Skeletal muscle cell (primary cell): ENCODE results near the gene SYT5.

ENCODE experiments used
- DNase-seq: peaks from one replicate; pipeline ENCODE4 v3.0.0-alpha.2; 2010; ENCODE audit warnings: low read depth
- H3K4me3 ChIP-seq: 2 replicates; pipeline ENCODE4 v1.5.1; 2011; ENCODE audit warnings: low read depth, mild to moderate bottlenecking, control low read depth, low read length, moderate library complexity

Gene SYT5

GRCh38 chr19:55153652-55154264 lies 26.3 kb downstream of the SYT5 start:
- DNase-seq, result no peak
- no peak overlapping the region for H3K4me3 ChIP-seq

GRCh38 chr19:55152017-55152416 lies 28.1 kb downstream of the SYT5 start:
- DNase-seq, result no peak
- no peak overlapping the region for H3K4me3 ChIP-seq

GRCh38 chr19:55149078-55150003 lies 30.7 kb downstream of the SYT5 start, which contains the start of gene TNNT1:
TSS of gene TNNT1 (minus strand) at chr19:55149206. CDS start at chr19:55147157, 2,049 bp downstream.
- DNase-seq, result no peak
- H3K4me3 ChIP-seq, result peak within 1 kb of the TSS; percentile 36

GRCh38 chr19:55147545-55148251 lies 32.4 kb downstream of the SYT5 start:
- H3K4me3 ChIP-seq, result peak overlapping the region; percentile 36

GRCh38 chr19:55146705-55147273 lies 33.3 kb downstream of the SYT5 start:
- H3K4me3 ChIP-seq, result peak overlapping the region; percentile 40

More at GRCh38 chr19:55147545-55148251, 32.4 kb downstream of the SYT5 start:
- DNase-seq, result no peak

GRCh38 chr19:55146078-55146704 lies 33.9 kb downstream of the SYT5 start:
- H3K4me3 ChIP-seq, result peak overlapping the region; percentile 40
- DNase-seq, result no peak

More at GRCh38 chr19:55146705-55147273, 33.3 kb downstream of the SYT5 start:
- DNase-seq, result no peak

- H3K4me3 ChIP-seq, result no peak overlapping the region
- no peak for DNase-seq
Observed at GRCh38 chr19:55145232-55145631, 34.9 kb downstream of the SYT5 start.

GRCh38 chr19:55141696-55142095 lies 38.4 kb downstream of the SYT5 start:
- H3K4me3 ChIP-seq, result no peak overlapping the region
- DNase-seq, result no peak

- DNase-seq, result no peak
- H3K4me3 ChIP-seq, result no peak overlapping the region
Observed at GRCh38 chr19:55137915-55138314, 42.2 kb downstream of the SYT5 start.

- DNase-seq, result no peak
- no peak overlapping the region for H3K4me3 ChIP-seq
Observed at GRCh38 chr19:55136399-55137102, 43.5 kb downstream of the SYT5 start.

- DNase-seq, result no peak
- H3K4me3 ChIP-seq, result no peak overlapping the region
Observed at GRCh38 chr19:55134736-55135135, 45.4 kb downstream of the SYT5 start.

GRCh38 chr19:55133639-55134444 lies 46.2 kb downstream of the SYT5 start:
- no peak overlapping the region for H3K4me3 ChIP-seq
- DNase-seq, result no peak

GRCh38 chr19:55132453-55133129 lies 47.5 kb downstream of the SYT5 start:
- DNase-seq, result no peak
- H3K4me3 ChIP-seq, result no peak overlapping the region

GRCh38 chr19:55131421-55131820 lies 48.7 kb downstream of the SYT5 start:
- DNase-seq, result no peak
- no peak overlapping the region for H3K4me3 ChIP-seq
